Mononuclear cell (primary cell): ENCODE measurements around the gene NCAPG. TPM values are rescaled to one million over a fixed set of nuclear protein-coding genes. Genes with fewer than 3 reads are reported as not detected.
"Not testable (repeated sequence)": the region's sequence is repeated elsewhere in the genome, so short reads cannot be mapped to it uniquely, and the experiment has no call there.

Source experiments
- H3K27me3 ChIP-seq: 2 replicates; pipeline ENCODE4 v1.6.0; 2011; ENCODE audit warnings: low read length, control low read depth; ENCODE audit not compliant: insufficient read depth
- H3K4me1 ChIP-seq: 2 replicates; pipeline ENCODE4 v1.5.1; 2011; ENCODE audit warnings: mild to moderate bottlenecking, low read length, control low read depth; ENCODE audit not compliant: insufficient read depth
- H3K4me3 ChIP-seq: 2 replicates; pipeline ENCODE4 v1.5.1; 2011; ENCODE audit warnings: mild to moderate bottlenecking, low read length, moderate library complexity
- H3K9me3 ChIP-seq: 2 replicates; pipeline ENCODE4 v1.5.1; 2011; ENCODE audit warnings: low read depth, mild to moderate bottlenecking, control low read depth, low read length
- total RNA-seq: library from RNA; depleted of rRNA; stranded (reverse); fragments of >200 nt; gene quantifications from one replicate; pipeline ENCODE4 v1.2.3, GENCODE V29; 2012

NCAPG gene
- total RNA-seq, 1 donor = 0.42 TPM

DNA sequence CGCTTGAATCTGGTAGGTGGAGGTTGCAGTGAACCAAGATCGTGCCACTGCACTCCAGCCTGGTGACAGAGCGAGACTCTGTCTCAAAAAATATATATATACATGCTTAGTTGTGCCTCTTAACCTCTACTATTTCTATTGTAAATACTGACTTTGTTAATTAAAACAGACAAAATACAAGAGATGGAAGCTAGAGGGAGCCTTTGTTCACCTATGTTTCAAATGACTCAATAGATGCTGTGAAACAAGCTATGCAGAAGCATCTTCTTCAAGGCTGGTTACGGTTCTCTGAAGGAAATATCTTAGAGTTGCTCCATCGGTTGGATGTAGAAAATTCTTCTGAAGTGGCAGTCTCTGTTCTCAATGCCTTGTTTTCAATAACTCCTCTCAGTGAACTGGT is 6.2 kb downstream of the NCAPG start:
- Histone ChIP-seq H3K4me1 (peaks cover 13% of the 10 kb centered on the region), H3K4me3 (no peak overlapping the region), H3K27me3 (no peaks in the 10 kb centered on the region), H3K9me3 (no peaks in the 10 kb centered on the region)

GRCh38 chr4:17823871-17824669 is 13.3 kb downstream of the NCAPG start:
- Histone ChIP-seq H3K27me3 (no peaks in the 10 kb centered on the region), H3K4me3 (no peak overlapping the region), H3K9me3 (no peaks in the 10 kb centered on the region), H3K4me1 (no peaks in the 10 kb centered on the region)

GRCh38 chr4:17846266-17846665 is 35.5 kb downstream of the NCAPG start:
- Histone ChIP-seq H3K4me1 (no peaks in the 10 kb centered on the region), H3K27me3 (no peaks in the 10 kb centered on the region), H3K4me3 (no peak overlapping the region), H3K9me3 (no peaks in the 10 kb centered on the region)

DNA sequence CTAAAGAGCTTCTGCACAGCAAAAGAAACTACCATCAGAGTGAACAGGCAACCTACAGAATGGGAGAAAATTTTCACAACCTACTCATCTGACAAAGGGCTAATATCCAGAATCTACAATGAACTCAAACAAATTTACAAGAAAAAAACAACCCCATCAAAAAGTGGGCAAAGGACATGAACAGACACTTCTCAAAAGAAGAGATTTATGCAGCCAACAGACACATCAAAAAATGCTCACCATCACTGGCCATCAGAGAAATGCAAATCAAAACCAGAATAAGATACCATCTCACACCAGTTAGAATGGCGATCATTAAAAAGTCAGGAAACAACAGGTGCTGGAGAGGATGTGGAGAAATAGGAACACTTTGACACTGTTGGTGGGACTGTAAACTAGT is 39.5 kb downstream of the NCAPG start:
- H3K27me3 ChIP-seq, H3K4me3 ChIP-seq, H3K4me1 ChIP-seq, H3K9me3 ChIP-seq: not testable (repeated sequence)

DNA sequence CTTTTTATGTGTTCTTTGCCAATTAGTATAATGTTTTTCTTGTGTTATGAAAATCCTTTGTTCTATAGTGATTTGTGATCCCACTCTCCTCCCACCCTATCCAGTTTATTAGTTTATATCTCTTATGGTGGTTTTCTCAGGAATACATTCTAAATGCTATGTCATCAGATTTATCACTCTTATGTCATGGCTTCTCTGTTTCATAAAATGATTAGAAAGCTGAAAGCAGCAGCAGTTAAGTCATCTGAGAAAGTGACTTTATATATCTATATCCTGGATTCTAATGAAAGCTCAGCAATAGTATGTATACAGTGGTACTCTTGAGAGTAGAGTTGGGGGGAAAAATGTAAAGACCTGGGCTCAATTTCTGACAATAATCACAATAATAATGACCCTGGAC is 41.2 kb downstream of the NCAPG start:
- Histone ChIP-seq H3K4me1 (no peaks in the 10 kb centered on the region), H3K9me3 (no peaks in the 10 kb centered on the region), H3K27me3 (no peaks in the 10 kb centered on the region), H3K4me3 (no peak overlapping the region)

- Histone ChIP-seq H3K9me3 (no peaks in the 10 kb centered on the region), H3K4me1 (no peaks in the 10 kb centered on the region), H3K4me3 (no peak overlapping the region), H3K27me3 (no peaks in the 10 kb centered on the region)
Measured at GRCh38 chr4:17854036-17854435, 43.3 kb downstream of the NCAPG start.

DNA sequence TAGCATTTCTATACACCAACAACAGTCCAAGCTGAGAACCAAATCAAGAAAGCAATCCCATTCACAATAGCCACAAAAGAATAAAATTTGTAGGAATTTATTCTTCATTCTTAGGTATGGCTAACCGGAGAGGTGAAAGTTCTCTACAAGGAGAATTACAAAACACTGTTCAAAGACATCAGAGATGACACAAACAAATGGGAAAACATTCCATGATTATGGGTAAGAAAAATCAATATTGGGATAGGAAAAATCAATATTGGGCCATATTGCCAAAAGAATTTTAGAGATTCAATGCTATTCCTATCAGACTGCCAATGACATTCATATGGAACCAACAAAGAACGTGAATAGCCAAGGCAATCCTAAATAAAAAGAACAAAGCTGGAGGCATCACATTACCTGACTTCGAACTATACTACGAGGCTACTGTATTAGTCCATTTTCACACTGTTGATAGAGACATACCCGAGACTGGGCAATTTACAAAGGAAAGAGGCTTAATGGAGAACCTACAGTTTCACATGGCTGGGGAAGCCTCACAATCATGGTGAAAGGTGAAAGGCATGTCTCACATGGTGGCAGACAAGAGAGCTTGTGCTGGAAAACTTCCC is 49.1 kb downstream of the NCAPG start:
- Histone ChIP-seq H3K4me3 (no peak overlapping the region), H3K4me1 (no peaks in the 10 kb centered on the region), H3K27me3 (no peaks in the 10 kb centered on the region), H3K9me3 (no peaks in the 10 kb centered on the region)

DNA sequence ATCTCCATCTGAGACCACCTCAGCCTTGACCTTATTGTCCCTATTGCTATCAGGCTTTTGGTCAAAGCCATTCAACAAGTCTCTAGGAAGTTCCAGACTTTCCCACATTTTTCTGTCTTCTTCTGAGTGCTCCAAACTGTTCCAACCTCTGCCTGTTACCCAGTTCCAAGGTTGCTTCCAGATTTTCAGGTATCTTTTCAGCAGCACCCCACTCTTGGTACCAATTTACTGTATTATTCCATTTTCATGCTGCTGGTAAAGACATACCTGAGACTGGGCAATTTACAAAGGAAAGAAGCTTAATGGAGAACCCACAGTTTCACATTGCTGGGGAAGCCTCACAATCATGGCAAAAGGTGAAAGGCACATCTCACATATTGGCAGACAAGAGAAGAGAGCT is 51.1 kb downstream of the NCAPG start:
- not testable (repeated sequence) for H3K4me1 ChIP-seq, H3K9me3 ChIP-seq, H3K4me3 ChIP-seq, H3K27me3 ChIP-seq

DNA sequence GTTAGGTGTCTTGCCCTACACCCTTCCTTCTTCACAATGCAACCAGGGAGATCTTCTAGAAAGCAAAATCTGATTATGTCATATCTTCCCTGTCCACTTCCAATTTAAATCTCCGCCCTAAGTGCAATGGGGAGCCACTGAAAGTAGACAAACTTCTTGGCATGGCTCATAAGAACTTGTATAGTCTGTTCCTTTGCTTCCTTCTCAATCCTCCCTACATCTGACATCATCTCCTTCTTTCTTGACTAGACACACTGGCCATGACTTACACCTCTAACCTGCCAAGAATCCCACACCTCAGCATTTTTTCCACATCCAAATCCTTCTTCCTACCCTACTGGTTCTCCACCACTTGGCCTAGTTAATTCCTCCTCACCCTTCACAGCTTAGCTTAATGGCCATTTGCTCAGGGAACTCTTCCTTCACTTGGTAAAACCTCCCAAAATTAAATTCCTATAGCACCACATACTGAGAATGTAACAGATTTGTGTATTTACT is 55.1 kb downstream of the NCAPG start:
- Histone ChIP-seq H3K4me3 (no peak overlapping the region), H3K4me1 (no peaks in the 10 kb centered on the region), H3K27me3 (no peaks in the 10 kb centered on the region), H3K9me3 (no peaks in the 10 kb centered on the region)

DNA sequence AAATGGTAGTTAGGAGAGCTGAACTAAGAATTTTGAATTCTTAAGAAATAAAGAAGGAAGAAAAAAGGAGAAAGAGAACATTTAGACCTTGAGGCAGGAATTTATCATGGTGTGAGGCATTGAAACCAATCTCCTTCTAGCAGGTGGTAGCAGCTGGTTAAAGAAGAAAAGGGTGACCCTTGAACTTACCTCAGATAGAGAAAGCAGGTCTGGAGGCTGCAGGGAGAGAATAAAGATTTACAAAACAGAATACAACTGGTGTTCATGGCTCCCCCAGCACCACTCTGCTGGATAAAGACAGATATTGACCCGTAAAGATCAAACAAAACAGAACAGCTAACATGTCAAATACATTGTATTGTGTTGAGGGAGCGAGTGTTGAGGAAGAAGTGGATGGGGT is 56.0 kb downstream of the NCAPG start:
- no peaks in the 10 kb centered on the region for H3K4me1 ChIP-seq
- no peak overlapping the region for H3K4me3 ChIP-seq
- no peaks in the 10 kb centered on the region for H3K9me3 ChIP-seq
- no peaks in the 10 kb centered on the region for H3K27me3 ChIP-seq

GRCh38 chr4:17867276-17867675 is 56.5 kb downstream of the NCAPG start:
- H3K4me3 ChIP-seq = no peak overlapping the region
- H3K9me3 ChIP-seq = no peaks in the 10 kb centered on the region
- no peaks in the 10 kb centered on the region for H3K27me3 ChIP-seq
- no peaks in the 10 kb centered on the region for H3K4me1 ChIP-seq

DNA sequence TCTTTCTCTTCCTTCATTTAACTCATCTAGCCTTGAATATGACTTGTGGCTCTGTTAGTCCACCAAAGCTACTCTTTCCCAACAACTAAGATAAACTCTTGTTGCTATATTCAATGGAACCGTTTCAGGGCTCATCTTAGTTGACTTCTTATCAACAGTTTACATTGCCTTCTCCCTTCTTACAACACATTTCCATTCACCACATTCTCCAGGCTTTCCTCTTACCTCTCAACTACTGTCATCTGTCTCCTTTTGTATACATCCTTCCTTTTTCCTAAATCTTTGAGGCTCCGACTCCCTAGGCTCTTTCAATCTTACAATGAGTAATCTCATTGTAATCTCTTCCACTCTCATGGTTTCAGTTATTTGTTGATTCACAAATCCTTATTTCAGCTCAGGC is 58.5 kb downstream of the NCAPG start:
- no peaks in the 10 kb centered on the region for H3K27me3 ChIP-seq
- H3K9me3 ChIP-seq = no peaks in the 10 kb centered on the region
- no peaks in the 10 kb centered on the region for H3K4me1 ChIP-seq
- no peak overlapping the region for H3K4me3 ChIP-seq

GRCh38 chr4:17875402-17876070 is 64.8 kb downstream of the NCAPG start:
- Histone ChIP-seq H3K4me1 (no peaks in the 10 kb centered on the region), H3K9me3 (no peaks in the 10 kb centered on the region), H3K4me3 (no peak overlapping the region), H3K27me3 (no peaks in the 10 kb centered on the region)

DNA sequence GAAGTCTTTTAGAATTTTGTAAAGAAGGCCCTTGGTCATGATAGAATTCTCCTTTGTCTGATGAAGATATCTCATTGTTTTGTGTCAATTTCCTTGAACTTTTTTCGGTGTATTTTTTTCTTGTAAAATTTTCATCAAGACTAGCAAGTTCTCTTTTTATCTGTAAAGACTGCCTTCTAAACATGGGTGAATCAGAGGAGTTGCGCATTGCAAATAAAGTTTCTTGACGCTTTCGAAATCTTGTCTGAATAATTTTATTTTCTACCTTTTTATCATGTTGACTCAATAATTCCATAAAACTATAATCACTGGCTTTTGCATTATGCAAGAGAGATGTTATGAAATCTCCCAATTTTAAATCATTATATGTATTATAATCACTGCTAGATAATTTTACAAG is 66.2 kb downstream of the NCAPG start:
- no peaks in the 10 kb centered on the region for H3K9me3 ChIP-seq
- no peak overlapping the region for H3K4me3 ChIP-seq

GRCh38 chr4:17877661-17878060 is 66.9 kb downstream of the NCAPG start:
- no peaks in the 10 kb centered on the region for H3K9me3 ChIP-seq
- no peaks in the 10 kb centered on the region for H3K4me1 ChIP-seq
- H3K27me3 ChIP-seq = no peaks in the 10 kb centered on the region
- no peak overlapping the region for H3K4me3 ChIP-seq

More for the DNA sequence above, 66.2 kb downstream of the NCAPG start:
- no peaks in the 10 kb centered on the region for H3K4me1 ChIP-seq
- no peaks in the 10 kb centered on the region for H3K27me3 ChIP-seq
